ENCODE results near the gene RAPGEF2. TPM values are rescaled to one million over a fixed set of nuclear protein-coding genes. Genes with fewer than 3 reads are reported as not detected.
A peak's percentile ranks its signal among the peaks of the same experiment; 100 is the strongest.

RAPGEF2 gene
- total and polyA plus RNA-seq, 9 of the 15 experiments (the other 6 are each of a cell fraction or from before 2014, with no cell fraction given) = 3.1 to 32.6 (median 23.1) TPM

GRCh38 chr4:159150821-159151390 lies 48.0 kb downstream of the RAPGEF2 start (continued):
- TF ChIP-seq MGA (IDR thresholded peaks at IDR 0.05) (0 out of 2 replicates have a peak, but pooled peaks have one; percentile 43), NBN (IDR thresholded peaks at IDR 0.05; ENCODE audit: low read depth) (peak; percentile 97), EP400 (IDR thresholded peaks at IDR 0.05) (peak; percentile 73; the same call in 1 of the 2 replicates), ARID2 (IDR thresholded peaks at IDR 0.05) (no peak), DACH1 (IDR thresholded peaks at IDR 0.05; ENCODE audit: partially characterized antibody) (peak; percentile 99), BCL6 (CRISPR knock-in tag; IDR thresholded peaks at IDR 0.05) (peak; percentile 23; the same call in 1 of the 2 replicates), HEY1 (CRISPR knock-in tag; IDR thresholded peaks at IDR 0.05; ENCODE audit: borderline replicate concordance) (peak; percentile 83; the same call in 1 of the 2 replicates), KDM1A (IDR thresholded peaks at IDR 0.05) (peak; percentile 91 to 92), FOXK2 (conservative IDR thresholded peaks at IDR 0.05 in 1 of 2, IDR thresholded peaks at IDR 0.05 in 1 of 2; ENCODE audit: low read depth in 2 of 2) (peak; percentile 89 to 90), ZNF41 (CRISPR knock-in tag; conservative IDR thresholded peaks at IDR 0.05) (0 out of 2 replicates have a peak, but pooled peaks have one; percentile 5), BDP1 (IDR thresholded peaks at IDR 0.05; ENCODE audit: insufficient read depth, insufficient read length) (no peak)
- TF ChIP-seq, protein P1, sequence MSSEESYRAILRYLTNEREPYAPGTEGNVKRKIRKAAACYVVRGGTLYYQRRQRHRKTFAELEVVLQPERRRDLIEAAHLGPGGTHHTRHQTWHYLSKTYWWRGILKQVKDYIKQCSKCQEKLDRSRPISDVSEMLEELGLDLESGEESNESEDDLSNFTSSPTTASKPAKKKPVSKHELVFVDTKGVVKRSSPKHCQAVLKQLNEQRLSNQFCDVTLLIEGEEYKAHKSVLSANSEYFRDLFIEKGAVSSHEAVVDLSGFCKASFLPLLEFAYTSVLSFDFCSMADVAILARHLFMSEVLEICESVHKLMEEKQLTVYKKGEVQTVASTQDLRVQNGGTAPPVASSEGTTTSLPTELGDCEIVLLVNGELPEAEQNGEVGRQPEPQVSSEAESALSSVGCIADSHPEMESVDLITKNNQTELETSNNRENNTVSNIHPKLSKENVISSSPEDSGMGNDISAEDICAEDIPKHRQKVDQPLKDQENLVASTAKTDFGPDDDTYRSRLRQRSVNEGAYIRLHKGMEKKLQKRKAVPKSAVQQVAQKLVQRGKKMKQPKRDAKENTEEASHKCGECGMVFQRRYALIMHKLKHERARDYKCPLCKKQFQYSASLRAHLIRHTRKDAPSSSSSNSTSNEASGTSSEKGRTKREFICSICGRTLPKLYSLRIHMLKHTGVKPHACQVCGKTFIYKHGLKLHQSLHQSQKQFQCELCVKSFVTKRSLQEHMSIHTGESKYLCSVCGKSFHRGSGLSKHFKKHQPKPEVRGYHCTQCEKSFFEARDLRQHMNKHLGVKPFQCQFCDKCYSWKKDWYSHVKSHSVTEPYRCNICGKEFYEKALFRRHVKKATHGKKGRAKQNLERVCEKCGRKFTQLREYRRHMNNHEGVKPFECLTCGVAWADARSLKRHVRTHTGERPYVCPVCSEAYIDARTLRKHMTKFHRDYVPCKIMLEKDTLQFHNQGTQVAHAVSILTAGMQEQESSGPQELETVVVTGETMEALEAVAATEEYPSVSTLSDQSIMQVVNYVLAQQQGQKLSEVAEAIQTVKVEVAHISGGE (CRISPR knock-in tag; IDR thresholded peaks at IDR 0.05) = peak in 1 of 3 experiments; percentile 66; a peak in 2 of 6 replicates
